ENCODE results near the gene GRID2.

The GRID2 gene

GRCh38 chr4:93469560-93469959, 1165.8 kb downstream of the GRID2 start:
- no peak for ATAC-seq
- no peak overlapping the region for H3K27ac Mint-ChIP-seq
- no peaks in the 10 kb centered on the region for H3K36me3 Mint-ChIP-seq
- no peaks in the 10 kb centered on the region for H3K4me1 Mint-ChIP-seq
- H3K4me3 Mint-ChIP-seq = no peak overlapping the region
- H3K9me3 Mint-ChIP-seq = peaks cover 7% of the 10 kb centered on the region
- DNase-seq (ENCODE audit: low spot score in 2 of 2) = no peak

DNA sequence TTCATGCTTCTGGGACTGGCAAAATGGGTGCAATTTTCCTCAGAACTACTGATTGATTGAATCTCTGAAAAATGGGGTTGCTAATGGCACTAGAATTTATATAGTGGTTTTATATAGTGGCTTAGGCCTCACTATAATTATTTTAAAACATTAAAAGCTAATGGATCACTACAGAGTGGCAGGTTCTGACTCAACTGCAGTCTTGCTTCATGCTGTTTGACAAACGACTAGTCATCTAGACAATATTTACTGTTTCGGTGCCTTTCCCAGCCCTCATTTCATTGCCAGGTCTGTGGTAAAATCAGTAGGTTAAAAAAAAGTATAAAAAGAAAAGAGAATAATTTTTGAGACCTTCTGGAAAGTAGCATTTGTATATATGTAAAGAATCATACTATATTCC, 1172.0 kb downstream of the GRID2 start:
- Mint-ChIP-seq H3K36me3 (no peaks in the 10 kb centered on the region), H3K4me3 (no peak overlapping the region), H3K4me1 (no peaks in the 10 kb centered on the region), H3K9me3 (peaks cover 6% of the 10 kb centered on the region), H3K27ac (no peak overlapping the region)
- DNase-seq (ENCODE audit: low spot score in 2 of 2) = no peak
- ATAC-seq = no peak

- Mint-ChIP-seq H3K4me1 (no peaks in the 10 kb centered on the region), H3K36me3 (no peaks in the 10 kb centered on the region), H3K9me3 (peaks cover 8% of the 10 kb centered on the region), H3K4me3 (no peak overlapping the region), H3K27ac (no peak overlapping the region)
- ATAC-seq (no peak), DNase-seq (ENCODE audit: low spot score in 2 of 2) (no peak)
Observed at GRCh38 chr4:93478805-93479204, 1175.0 kb downstream of the GRID2 start.

DNA sequence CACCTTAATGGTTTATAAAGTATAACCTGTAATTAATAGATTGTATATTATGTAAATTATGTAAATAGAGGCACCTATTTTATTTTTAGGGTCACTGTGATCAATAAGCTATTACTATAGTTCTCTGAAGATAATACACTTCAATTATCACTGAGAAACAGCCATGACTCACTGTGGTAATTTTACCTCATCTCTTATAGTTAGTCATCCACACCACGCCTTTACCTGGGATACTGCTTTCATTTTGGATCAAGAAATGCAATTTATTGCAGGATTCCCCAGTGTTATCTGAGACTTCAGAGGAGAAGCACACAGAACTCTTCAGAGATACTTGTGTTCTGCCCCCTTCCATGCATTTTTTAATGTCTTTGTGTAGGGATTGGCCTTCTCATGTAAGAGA, 1176.7 kb downstream of the GRID2 start:
- no peaks in the 10 kb centered on the region for H3K4me1 Mint-ChIP-seq

DNA sequence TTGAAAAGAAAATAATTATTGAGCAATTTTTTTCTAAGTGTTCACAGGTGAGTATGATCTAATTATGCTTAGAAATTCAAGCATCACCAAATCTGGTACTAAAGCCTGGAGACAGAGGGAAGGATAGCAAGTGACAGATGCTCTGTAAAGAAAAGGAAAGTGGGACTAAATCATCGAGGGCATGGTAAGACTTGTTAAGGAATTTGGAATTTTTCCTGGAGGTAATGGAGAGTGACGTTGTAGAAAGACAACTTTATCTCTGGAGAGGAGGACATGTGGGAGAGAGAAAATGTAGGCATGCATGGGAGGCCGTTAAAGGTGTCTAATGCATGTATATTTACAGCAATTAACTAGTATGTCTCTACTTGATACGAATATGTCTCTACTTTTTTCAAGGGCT, 1191.6 kb downstream of the GRID2 start:
- H3K4me3 Mint-ChIP-seq = no peak overlapping the region
- DNase-seq (ENCODE audit: low spot score in 2 of 2) = no peak
- no peak overlapping the region for H3K27ac Mint-ChIP-seq
- peaks cover 18% of the 10 kb centered on the region for H3K9me3 Mint-ChIP-seq
- H3K4me1 Mint-ChIP-seq = no peaks in the 10 kb centered on the region
- no peaks in the 10 kb centered on the region for H3K36me3 Mint-ChIP-seq
- ATAC-seq = no peak

More for the DNA sequence above, 1176.7 kb downstream of the GRID2 start:
- ATAC-seq = no peak
- Mint-ChIP-seq H3K9me3 (peaks cover 8% of the 10 kb centered on the region), H3K4me3 (no peak overlapping the region), H3K27ac (no peak overlapping the region), H3K36me3 (no peaks in the 10 kb centered on the region)
- DNase-seq (ENCODE audit: low spot score in 2 of 2) = no peak

- no peak overlapping the region for H3K4me3 Mint-ChIP-seq
- peaks cover 19% of the 10 kb centered on the region for H3K9me3 Mint-ChIP-seq
- H3K36me3 Mint-ChIP-seq = no peaks in the 10 kb centered on the region
- no peaks in the 10 kb centered on the region for H3K4me1 Mint-ChIP-seq
- ATAC-seq (no peak), DNase-seq (ENCODE audit: low spot score in 2 of 2) (no peak)
- H3K27ac Mint-ChIP-seq = no peak overlapping the region
Observed at GRCh38 chr4:93501244-93501643, 1197.5 kb downstream of the GRID2 start.

DNA sequence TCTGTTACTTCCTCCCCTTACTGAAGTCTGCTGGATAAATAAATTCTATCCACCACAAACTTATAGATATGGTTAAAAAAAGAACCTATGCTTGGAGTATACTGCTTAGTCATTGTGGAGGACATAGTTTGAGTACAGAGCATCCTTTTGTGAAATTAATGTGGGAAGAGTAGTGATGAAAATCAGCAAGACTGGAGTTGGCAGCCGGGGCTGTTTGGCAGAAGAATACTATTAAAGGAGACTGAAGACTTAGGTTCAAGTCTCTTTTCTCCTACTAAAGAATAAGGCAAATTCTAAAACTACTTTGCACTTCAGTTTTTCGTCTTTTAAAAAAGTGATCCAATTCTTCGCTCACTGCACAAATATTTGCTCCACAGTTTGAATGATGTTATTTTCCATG, 1198.2 kb downstream of the GRID2 start:
- Mint-ChIP-seq H3K27ac (no peak overlapping the region), H3K4me3 (no peak overlapping the region), H3K9me3 (peaks cover 22% of the 10 kb centered on the region), H3K4me1 (no peaks in the 10 kb centered on the region), H3K36me3 (no peaks in the 10 kb centered on the region)
- no peak for DNase-seq (ENCODE audit: low spot score in 2 of 2)
- ATAC-seq = no peak

DNA sequence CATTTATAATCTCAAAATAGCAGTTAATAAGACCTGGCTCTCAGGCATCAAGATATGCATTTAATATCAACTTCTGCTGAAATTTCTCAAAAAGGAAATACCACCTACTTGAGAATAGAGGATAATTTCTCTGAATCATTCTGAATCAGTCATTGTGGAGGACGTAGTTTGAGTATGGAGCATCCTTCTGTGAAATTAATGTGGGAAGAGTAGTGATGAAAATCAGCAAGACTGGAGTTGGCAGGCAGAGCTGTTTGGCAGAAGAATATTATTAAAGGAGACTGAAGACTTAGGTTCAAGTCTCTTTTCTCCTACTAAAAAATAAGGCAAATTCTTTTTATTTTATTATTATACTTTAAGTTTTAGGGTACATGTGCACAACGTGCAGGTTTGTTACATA, 1199.2 kb downstream of the GRID2 start:
- no peaks in the 10 kb centered on the region for H3K36me3 Mint-ChIP-seq
- DNase-seq (ENCODE audit: low spot score in 2 of 2) (no peak), ATAC-seq (no peak)
- peaks cover 27% of the 10 kb centered on the region for H3K9me3 Mint-ChIP-seq
- no peak overlapping the region for H3K27ac Mint-ChIP-seq
- no peaks in the 10 kb centered on the region for H3K4me1 Mint-ChIP-seq
- no peak overlapping the region for H3K4me3 Mint-ChIP-seq

DNA sequence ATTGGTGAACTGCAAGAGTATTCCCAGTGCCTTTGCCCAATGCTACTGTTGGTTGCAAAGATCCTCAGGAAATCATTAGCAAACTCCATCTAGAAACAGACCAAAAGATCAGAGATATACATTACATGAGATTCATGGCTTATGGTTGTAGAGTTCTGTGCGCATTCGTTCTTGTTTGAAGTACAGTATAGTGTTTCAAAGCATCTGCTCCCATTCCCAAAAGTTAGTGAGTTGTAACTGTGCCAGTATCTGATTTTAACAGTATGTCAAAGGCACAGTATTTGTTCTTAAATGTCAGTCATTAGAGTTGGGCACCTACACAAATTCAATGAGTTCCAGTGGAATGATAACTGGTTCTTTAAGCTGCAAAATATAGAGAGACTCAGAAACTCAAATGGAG, 1210.1 kb downstream of the GRID2 start:
- Mint-ChIP-seq H3K4me1 (no peaks in the 10 kb centered on the region), H3K27ac (no peak overlapping the region), H3K9me3 (peaks cover 8% of the 10 kb centered on the region), H3K36me3 (no peaks in the 10 kb centered on the region), H3K4me3 (no peak overlapping the region)
- DNase-seq (ENCODE audit: low spot score in 2 of 2) = no peak
- no peak for ATAC-seq

GRCh38 chr4:93515208-93515607, 1211.4 kb downstream of the GRID2 start:
- no peak for ATAC-seq
- Mint-ChIP-seq H3K4me1 (no peaks in the 10 kb centered on the region), H3K27ac (no peak overlapping the region), H3K36me3 (no peaks in the 10 kb centered on the region), H3K4me3 (no peak overlapping the region), H3K9me3 (peaks cover 1% of the 10 kb centered on the region)
- no peak for DNase-seq (ENCODE audit: low spot score in 2 of 2)

DNA sequence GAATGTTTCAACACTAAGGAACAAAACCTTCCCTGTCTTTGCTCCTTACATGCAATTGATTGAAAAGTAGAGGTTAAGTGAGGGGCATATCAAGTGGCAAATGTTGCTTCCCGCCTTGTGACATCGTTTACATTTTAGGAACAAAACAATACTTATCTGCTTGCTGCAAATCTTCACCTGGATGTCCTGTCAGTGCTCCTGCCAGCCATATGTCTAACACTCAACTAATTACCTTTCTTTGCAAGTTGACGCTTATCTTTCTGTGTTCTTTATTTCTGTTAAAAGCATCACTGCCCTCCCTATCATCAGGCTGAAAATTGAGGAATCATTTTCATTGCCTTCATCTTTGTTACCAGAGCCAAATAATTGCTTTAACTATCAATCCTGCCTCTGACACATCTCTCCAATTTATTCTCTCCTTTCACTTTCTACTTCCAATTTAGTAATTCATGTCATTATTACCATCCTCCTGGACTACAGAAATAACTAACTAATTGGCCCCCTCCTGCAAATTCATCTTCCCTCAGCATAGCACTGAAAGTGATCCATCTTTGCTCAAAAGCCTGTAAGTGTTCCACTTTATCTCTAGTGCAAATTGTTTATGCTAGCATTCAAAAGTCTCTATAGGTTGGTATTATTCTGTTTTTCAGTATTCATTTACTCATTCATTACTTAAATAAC, 1226.1 kb downstream of the GRID2 start:
- H3K4me1 Mint-ChIP-seq = no peaks in the 10 kb centered on the region
- H3K4me3 Mint-ChIP-seq = no peak overlapping the region
- H3K27ac Mint-ChIP-seq = no peak overlapping the region
- H3K36me3 Mint-ChIP-seq = no peaks in the 10 kb centered on the region
- ATAC-seq (no peak), DNase-seq (ENCODE audit: low spot score in 2 of 2) (no peak)
- H3K9me3 Mint-ChIP-seq = peaks cover 31% of the 10 kb centered on the region

DNA sequence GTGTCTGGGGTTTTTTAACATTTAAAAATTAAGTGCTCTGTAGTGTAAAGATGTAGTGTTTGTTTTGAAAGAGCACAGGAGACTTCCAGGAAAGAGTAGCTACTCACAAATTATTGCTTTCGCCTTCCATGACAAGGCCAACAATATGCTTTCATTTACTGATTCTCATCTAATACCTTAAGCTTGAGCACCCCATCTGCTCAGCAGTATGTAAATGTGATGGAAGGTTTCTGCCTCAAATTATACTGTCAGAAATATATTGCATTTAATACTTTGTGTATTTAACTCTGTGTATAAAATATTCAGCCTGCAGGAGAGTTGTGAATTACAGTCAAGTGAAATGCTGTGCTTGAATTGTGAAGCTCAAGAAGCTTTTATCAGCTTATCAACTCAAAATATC, 1228.5 kb downstream of the GRID2 start:
- H3K36me3 Mint-ChIP-seq = no peaks in the 10 kb centered on the region
- H3K4me1 Mint-ChIP-seq = no peaks in the 10 kb centered on the region
- H3K27ac Mint-ChIP-seq = no peak overlapping the region
- no peak for DNase-seq (ENCODE audit: low spot score in 2 of 2)
- no peak for ATAC-seq
- no peak overlapping the region for H3K4me3 Mint-ChIP-seq
- H3K9me3 Mint-ChIP-seq = peaks cover 30% of the 10 kb centered on the region

- ATAC-seq (no peak), DNase-seq (ENCODE audit: low spot score in 2 of 2) (no peak)
- Mint-ChIP-seq H3K27ac (no peak overlapping the region), H3K9me3 (peaks cover 22% of the 10 kb centered on the region), H3K4me3 (no peak overlapping the region), H3K36me3 (no peaks in the 10 kb centered on the region), H3K4me1 (no peaks in the 10 kb centered on the region)
Observed at GRCh38 chr4:93540562-93540961, 1236.8 kb downstream of the GRID2 start.

DNA sequence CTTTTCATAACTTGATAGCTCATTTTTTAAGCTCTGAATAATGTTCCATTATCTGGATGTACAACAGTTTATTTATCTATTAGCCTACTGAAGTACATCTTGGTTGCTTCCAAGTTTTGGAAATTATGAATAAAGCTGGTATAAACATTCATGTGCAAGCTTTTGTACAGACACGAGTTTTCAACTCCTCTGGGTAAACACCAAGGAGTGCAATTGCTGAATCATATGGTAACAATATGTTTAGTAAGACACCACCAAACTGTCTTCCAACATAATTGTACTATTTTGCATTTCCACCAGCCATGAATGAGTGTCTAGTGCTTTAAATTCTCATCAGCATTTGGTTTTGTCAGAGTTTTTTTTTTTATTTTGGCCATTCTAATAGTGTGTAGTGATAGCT, 1258.1 kb downstream of the GRID2 start:
- H3K27ac Mint-ChIP-seq = no peak overlapping the region
- H3K4me3 Mint-ChIP-seq = no peak overlapping the region
- H3K9me3 Mint-ChIP-seq = peaks cover 6% of the 10 kb centered on the region
- no peaks in the 10 kb centered on the region for H3K36me3 Mint-ChIP-seq
- ATAC-seq = no peak
- no peak for DNase-seq (ENCODE audit: low spot score in 2 of 2)
- no peaks in the 10 kb centered on the region for H3K4me1 Mint-ChIP-seq

GRCh38 chr4:93568758-93569157, 1265.0 kb downstream of the GRID2 start:
- Mint-ChIP-seq H3K9me3 (peaks cover 10% of the 10 kb centered on the region), H3K36me3 (no peaks in the 10 kb centered on the region), H3K4me3 (no peak overlapping the region), H3K4me1 (no peaks in the 10 kb centered on the region), H3K27ac (no peak overlapping the region)
- ATAC-seq = no peak
- DNase-seq (ENCODE audit: low spot score in 2 of 2) = no peak

GRCh38 chr4:93573285-93573684, 1269.5 kb downstream of the GRID2 start:
- ATAC-seq (no peak), DNase-seq (ENCODE audit: low spot score in 2 of 2) (no peak)
- no peaks in the 10 kb centered on the region for H3K36me3 Mint-ChIP-seq
- no peak overlapping the region for H3K27ac Mint-ChIP-seq
- no peak overlapping the region for H3K4me3 Mint-ChIP-seq
- H3K9me3 Mint-ChIP-seq = peaks cover 16% of the 10 kb centered on the region
- no peaks in the 10 kb centered on the region for H3K4me1 Mint-ChIP-seq

DNA sequence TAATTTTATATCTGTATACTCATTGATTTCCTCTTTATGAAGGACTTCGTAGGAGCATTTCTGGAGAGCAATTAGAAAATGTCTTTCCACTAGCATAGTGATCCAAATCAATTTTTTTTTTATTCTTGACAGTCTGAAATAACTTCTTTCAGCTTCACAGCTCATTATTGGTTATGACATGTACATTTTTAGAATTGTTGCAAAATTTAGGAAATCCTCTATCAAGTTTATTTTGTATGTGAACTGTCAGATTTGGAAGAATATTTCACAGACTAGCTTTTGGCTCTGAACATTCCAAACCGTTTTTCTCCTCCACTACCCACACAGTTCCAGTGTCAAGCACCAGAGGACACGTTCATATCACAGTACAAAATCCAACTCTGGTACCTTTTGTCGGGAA, 1275.2 kb downstream of the GRID2 start:
- Mint-ChIP-seq H3K27ac (no peak overlapping the region), H3K36me3 (no peaks in the 10 kb centered on the region), H3K9me3 (peaks cover 11% of the 10 kb centered on the region), H3K4me1 (no peaks in the 10 kb centered on the region), H3K4me3 (no peak overlapping the region)
- no peak for DNase-seq (ENCODE audit: low spot score in 2 of 2)
- no peak for ATAC-seq
